Left ventricle myocardium inferior (tissue), 1 donor: ENCODE data around the gene TRABD2A. TPM values are rescaled to one million over a fixed set of nuclear protein-coding genes. Genes with fewer than 3 reads are reported as not detected.

Experiments
- DNase-seq: peaks from one replicate; pipeline ENCODE4 v3.0.0-alpha.2; 2020
- H3K27ac ChIP-seq: fragments of 200-600 bp; replicated peaks from 2 replicates; pipeline ENCODE4 v1.8.0; 2021
- H3K27me3 ChIP-seq: fragments of 200-600 bp; 2 replicates; pipeline ENCODE4 v1.8.0; 2021; ENCODE audit warnings: low read depth
- H3K36me3 ChIP-seq: fragments of 200-600 bp; 2 replicates; pipeline ENCODE4 v1.8.0; 2021
- H3K4me1 ChIP-seq: fragments of 200-600 bp; 2 replicates; pipeline ENCODE4 v1.8.0; 2021
- H3K4me3 ChIP-seq: fragments of 200-600 bp; 2 replicates; pipeline ENCODE4 v1.8.0; 2021; ENCODE audit warnings: mild to moderate bottlenecking, moderate library complexity
- H3K9me3 ChIP-seq: fragments of 200-600 bp; replicated peaks from 2 replicates; pipeline ENCODE4 v1.8.0; 2021
- CTCF ChIP-seq: fragments of 200-600 bp; IDR thresholded peaks from 2 replicates; pipeline ENCODE4 v1.8.0; 2021; ENCODE audit warnings: antibody characterized with exemption, mild to moderate bottlenecking, borderline replicate concordance
- intact Hi-C: fragments of 100-400 bp; cut with micrococcal nuclease; formaldehyde crosslinking; loops from one replicate; pipeline ENCODE4 v1.11.0; 2022
- total RNA-seq: library from RNA; stranded (reverse); fragmentation: NEBNext Ultra II Directional; extraction: Animal tissue kit (Norgen Biotek cat#: 25700); gene quantifications from one replicate; pipeline ENCODE4 v1.2.1, GENCODE V29; 2021
- donor health status: DM: no; HTN: yes; CAD: no; lungs with severe emphysema.

Gene TRABD2A
- total RNA-seq, 1 donor from 2014 or later, result 0.49 TPM

DNA sequence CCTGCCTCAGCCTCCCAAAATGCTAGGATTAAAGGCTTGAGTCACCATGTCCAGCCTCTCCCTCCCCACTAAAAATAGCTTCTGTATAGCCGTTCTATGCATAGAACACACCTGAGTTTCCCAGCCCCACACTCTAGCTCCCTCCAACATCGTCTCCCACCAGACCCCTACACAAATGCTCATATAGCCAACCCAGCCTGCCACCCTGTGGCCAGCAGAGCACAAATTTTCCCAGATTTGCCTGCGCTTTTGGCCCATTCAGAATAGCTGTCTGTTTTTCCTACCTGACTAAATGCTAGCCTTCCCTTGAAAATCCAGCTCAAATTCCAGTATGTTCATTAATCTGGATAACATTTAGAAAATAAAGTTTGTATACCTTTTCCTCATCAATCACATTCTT is 22.8 kb downstream of the TRABD2A start:
- no peak overlapping the region for H3K27ac ChIP-seq
- DNase-seq, result no peak
- peak; percentile 35 for TF ChIP-seq CTCF
- H3K36me3 ChIP-seq, result no peaks in the 10 kb centered on the region
- no peaks in the 10 kb centered on the region for H3K4me1 ChIP-seq
- peaks cover 21% of the 10 kb centered on the region for H3K27me3 ChIP-seq
- H3K9me3 ChIP-seq, result no peaks in the 10 kb centered on the region
- intact Hi-C loops, result no loop called here
- H3K4me3 ChIP-seq, result no peak overlapping the region

DNA sequence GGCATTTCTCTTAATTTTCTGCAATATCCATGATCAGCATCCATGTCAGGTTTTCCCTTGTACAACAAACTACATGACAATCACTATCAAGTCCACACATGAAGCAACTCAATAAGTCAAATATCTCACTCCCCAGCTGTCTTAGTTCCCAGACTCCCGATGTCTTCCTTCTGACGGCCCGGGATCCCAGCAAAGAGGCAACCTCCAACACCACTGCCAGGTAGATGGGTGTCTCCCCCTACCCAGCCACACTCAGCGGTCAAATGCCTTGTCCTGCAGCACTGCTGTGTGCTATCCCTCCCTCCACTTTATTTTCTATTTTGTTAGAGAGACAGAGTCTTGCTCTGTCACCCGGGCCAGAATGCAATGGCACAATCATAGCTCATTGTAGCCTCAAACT is 23.3 kb downstream of the TRABD2A start:
- TF ChIP-seq CTCF, result no peak
- DNase-seq, result no peak
- intact Hi-C loops, result no loop called here
- Histone ChIP-seq H3K4me1 (no peaks in the 10 kb centered on the region), H3K27me3 (peaks cover 21% of the 10 kb centered on the region), H3K27ac (no peak overlapping the region), H3K36me3 (no peaks in the 10 kb centered on the region), H3K9me3 (no peaks in the 10 kb centered on the region), H3K4me3 (no peak overlapping the region)

DNA sequence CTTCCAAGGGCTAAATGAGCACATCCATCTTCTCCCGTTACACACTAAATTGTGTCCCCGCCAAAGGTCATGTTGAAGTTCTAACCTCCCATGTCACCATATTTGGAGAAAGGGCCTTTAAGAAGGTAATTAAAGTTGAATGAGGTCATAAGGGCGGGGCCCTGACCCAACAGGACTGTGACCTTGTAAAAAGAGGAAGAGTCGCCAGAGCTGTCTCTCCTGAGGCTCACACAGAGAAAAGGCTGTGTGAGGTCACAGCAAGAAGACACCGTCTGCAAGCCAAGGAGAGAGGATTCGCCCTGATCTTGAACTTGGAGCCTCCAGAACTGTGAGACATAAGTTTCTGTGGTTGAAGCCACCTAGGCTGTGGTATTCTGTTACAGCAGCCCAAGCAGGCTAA is 24.1 kb downstream of the TRABD2A start:
- no peaks in the 10 kb centered on the region for H3K36me3 ChIP-seq
- intact Hi-C loops, result no loop called here
- no peak for DNase-seq
- no peaks in the 10 kb centered on the region for H3K9me3 ChIP-seq
- no peaks in the 10 kb centered on the region for H3K4me1 ChIP-seq
- no peak for TF ChIP-seq CTCF
- H3K4me3 ChIP-seq, result no peak overlapping the region
- no peak overlapping the region for H3K27ac ChIP-seq
- H3K27me3 ChIP-seq, result peaks cover 14% of the 10 kb centered on the region

DNA sequence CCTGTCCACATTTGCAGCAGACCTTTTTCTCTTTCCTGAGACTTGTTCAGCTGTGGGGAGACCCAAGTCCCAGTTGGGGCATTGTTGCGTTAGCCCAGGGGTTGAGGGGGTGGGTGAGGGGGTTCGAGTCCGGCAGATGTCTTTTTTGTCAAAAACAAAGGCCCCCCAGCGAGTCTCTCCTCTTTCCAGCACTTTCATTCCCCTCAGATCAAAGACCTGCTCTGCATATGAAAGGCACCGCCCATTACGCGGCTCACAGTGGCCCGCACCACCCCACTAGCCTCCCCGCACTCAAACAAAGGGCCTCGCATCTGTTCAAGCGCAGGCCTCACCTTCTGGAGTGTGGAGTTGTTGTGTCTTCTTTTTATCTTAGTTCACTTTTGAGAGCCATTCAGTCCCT is 25.2 kb downstream of the TRABD2A start:
- intact Hi-C loops, result no loop called here
- no peak overlapping the region for H3K4me3 ChIP-seq
- peaks cover 11% of the 10 kb centered on the region for H3K27me3 ChIP-seq
- H3K36me3 ChIP-seq, result no peaks in the 10 kb centered on the region
- H3K4me1 ChIP-seq, result no peaks in the 10 kb centered on the region
- no peaks in the 10 kb centered on the region for H3K9me3 ChIP-seq
- H3K27ac ChIP-seq, result no peak overlapping the region
- TF ChIP-seq CTCF, result no peak
- DNase-seq, result no peak

DNA sequence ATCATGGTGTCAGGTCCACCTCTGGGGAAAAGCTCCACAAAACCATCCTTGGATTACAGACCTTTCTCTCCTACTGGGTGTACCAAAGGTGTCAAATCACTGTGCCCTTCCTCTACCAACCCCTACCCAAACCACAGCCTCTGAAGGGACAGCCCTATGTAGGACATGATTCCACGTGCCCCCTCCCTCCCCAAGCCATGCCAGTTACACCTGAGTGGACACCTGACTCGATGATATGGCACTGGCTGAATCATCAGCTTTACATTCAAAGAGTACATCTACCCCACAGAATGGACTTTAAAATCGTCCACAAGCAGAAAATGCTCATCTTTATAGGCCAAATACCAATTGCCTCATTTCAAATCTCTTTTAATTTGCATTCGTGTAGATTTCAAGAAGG is 26.0 kb downstream of the TRABD2A start:
- no peak for TF ChIP-seq CTCF
- no peak for DNase-seq
- H3K9me3 ChIP-seq, result no peaks in the 10 kb centered on the region
- no peaks in the 10 kb centered on the region for H3K4me1 ChIP-seq
- H3K27me3 ChIP-seq, result peaks cover 8% of the 10 kb centered on the region
- intact Hi-C loops, result no loop called here
- no peak overlapping the region for H3K27ac ChIP-seq
- no peaks in the 10 kb centered on the region for H3K36me3 ChIP-seq
- no peak overlapping the region for H3K4me3 ChIP-seq

- H3K27ac ChIP-seq, result no peak overlapping the region
- no peaks in the 10 kb centered on the region for H3K9me3 ChIP-seq
- H3K4me3 ChIP-seq, result no peak overlapping the region
- no peak for TF ChIP-seq CTCF
- H3K4me1 ChIP-seq, result no peaks in the 10 kb centered on the region
- intact Hi-C loops, result no loop called here
- peaks cover 8% of the 10 kb centered on the region for H3K27me3 ChIP-seq
- no peak for DNase-seq
- H3K36me3 ChIP-seq, result no peaks in the 10 kb centered on the region
These were observed 29.0 kb downstream of the TRABD2A start for GRCh38 chr2:84851876-84852275.
